SK-N-SH (cell line): Measurements from ENCODE around the gene SPEM3.

Experiments
- EP300 ChIP-seq, 2 experiments: IDR thresholded peaks; 2 replicates each; pipeline versions ENCODE4 v1.4.0 to v1.6.1; 2012; ENCODE audit warnings: borderline replicate concordance in 1 of 2, low read depth in 1 of 2, low read length in 1 of 2
- TF ChIP-seq, protein P1 (sequence below): fragments of 200-600 bp; sonication (generic); IDR thresholded peaks from 2 replicates; pipeline ENCODE4 v1.6.1; 2017; ENCODE audit warnings: antibody characterized with exemption, mild to moderate bottlenecking, moderate library complexity
- TF ChIP-seq, protein P2 (sequence below): IDR thresholded peaks from 2 replicates; pipeline ENCODE4 v1.4.0; 2012; ENCODE audit warnings: low read depth

GRCh38 chr17:7411427-7411750 lies 17.3 kb upstream of the SPEM3 start:
- TF ChIP-seq, protein P1, sequence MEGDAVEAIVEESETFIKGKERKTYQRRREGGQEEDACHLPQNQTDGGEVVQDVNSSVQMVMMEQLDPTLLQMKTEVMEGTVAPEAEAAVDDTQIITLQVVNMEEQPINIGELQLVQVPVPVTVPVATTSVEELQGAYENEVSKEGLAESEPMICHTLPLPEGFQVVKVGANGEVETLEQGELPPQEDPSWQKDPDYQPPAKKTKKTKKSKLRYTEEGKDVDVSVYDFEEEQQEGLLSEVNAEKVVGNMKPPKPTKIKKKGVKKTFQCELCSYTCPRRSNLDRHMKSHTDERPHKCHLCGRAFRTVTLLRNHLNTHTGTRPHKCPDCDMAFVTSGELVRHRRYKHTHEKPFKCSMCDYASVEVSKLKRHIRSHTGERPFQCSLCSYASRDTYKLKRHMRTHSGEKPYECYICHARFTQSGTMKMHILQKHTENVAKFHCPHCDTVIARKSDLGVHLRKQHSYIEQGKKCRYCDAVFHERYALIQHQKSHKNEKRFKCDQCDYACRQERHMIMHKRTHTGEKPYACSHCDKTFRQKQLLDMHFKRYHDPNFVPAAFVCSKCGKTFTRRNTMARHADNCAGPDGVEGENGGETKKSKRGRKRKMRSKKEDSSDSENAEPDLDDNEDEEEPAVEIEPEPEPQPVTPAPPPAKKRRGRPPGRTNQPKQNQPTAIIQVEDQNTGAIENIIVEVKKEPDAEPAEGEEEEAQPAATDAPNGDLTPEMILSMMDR = no peak
- TF ChIP-seq, protein P2, sequence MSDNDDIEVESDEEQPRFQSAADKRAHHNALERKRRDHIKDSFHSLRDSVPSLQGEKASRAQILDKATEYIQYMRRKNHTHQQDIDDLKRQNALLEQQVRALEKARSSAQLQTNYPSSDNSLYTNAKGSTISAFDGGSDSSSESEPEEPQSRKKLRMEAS = no peak
- no peak for TF ChIP-seq EP300 (IDR thresholded peaks at IDR 0.05; ENCODE audit: borderline replicate concordance in 1 of 2, low read depth in 1 of 2, low read length in 1 of 2)
